ENCODE results near the gene HOXD12.

The HOXD12 gene

DNA sequence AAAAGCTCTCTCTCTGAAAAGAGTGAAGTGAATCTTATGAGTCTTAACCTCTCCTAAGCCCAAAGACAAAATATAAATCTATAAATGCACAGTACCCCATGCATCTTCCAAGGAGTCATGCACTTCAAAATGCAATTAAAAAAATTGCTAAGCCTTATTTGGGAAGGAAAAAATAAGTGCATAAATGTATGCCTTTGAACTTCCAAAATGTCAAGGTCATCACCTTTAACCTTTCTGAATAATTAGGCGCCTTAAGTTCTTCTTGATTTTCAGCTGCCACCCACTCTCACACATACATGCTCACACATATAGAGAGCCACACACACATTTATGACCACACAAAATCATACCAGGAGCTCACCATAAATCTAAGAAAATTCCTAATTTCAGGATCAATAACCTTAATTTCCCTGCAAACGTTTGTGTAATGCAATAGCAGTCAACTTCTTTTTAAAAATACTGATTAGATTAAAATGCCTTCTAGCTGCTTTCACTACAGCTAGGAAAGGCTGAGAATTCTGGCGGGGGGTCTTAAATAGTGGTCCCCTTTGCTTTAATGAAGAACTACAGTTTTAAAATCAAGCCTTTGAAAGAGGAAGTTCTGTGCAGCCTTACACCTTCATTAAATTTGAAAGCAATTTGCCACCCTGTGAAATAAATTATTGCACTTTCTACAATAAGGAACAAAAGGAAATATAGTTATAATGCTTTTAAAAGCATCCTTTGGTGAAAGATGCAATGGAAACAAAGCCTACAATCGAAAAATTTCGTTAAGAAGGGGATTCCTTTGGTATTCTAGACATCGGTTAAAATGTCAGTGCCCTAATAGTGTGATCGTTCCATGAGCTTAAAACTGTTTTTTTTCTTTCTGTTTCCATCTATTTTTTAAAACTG, 11.1 kb downstream of the HOXD12 start:
- Histone ChIP-seq H3K9me3 (ENCODE audit: insufficient read depth, low read length) (no peaks in the 10 kb centered on the region), H3K9ac (ENCODE audit: insufficient read length, low read depth) (no peak overlapping the region), H3K4me3 (ENCODE audit: insufficient read length, low read depth) (no peak overlapping the region), H3K27me3 (ENCODE audit: insufficient read depth, insufficient read length) (peaks cover 98% of the 10 kb centered on the region), H3K4me1 (ENCODE audit: insufficient read depth, insufficient read length) (peaks cover 8% of the 10 kb centered on the region), H3K36me3 (ENCODE audit: insufficient read depth, insufficient read length, low read length) (peaks cover 6% of the 10 kb centered on the region)
- DNase-seq (ENCODE audit: low read depth, low spot score): no peak
- TF ChIP-seq YY1 (IDR thresholded peaks at IDR 0.05; ENCODE audit: insufficient read depth, insufficient read length) (no peak), SUZ12 (IDR thresholded peaks at IDR 0.05; ENCODE audit: extremely low read depth, insufficient read depth, insufficient read length) (no peak), ZNF274 (IDR thresholded peaks at IDR 0.05; ENCODE audit: low read depth, low read length) (no peak)

- no peak overlapping the region for H3K4me3 ChIP-seq (ENCODE audit: insufficient read length, low read depth)
- H3K9me3 ChIP-seq (ENCODE audit: insufficient read depth, low read length): no peaks in the 10 kb centered on the region
- H3K9ac ChIP-seq (ENCODE audit: insufficient read length, low read depth): no peak overlapping the region
- peaks cover 5% of the 10 kb centered on the region for H3K4me1 ChIP-seq (ENCODE audit: insufficient read depth, insufficient read length)
- peaks cover 98% of the 10 kb centered on the region for H3K27me3 ChIP-seq (ENCODE audit: insufficient read depth, insufficient read length)
- TF ChIP-seq ZNF274 (IDR thresholded peaks at IDR 0.05; ENCODE audit: low read depth, low read length) (no peak), SUZ12 (IDR thresholded peaks at IDR 0.05; ENCODE audit: extremely low read depth, insufficient read depth, insufficient read length) (no peak), YY1 (IDR thresholded peaks at IDR 0.05; ENCODE audit: insufficient read depth, insufficient read length) (no peak)
- peaks cover 6% of the 10 kb centered on the region for H3K36me3 ChIP-seq (ENCODE audit: insufficient read depth, insufficient read length, low read length)
- no peak for DNase-seq (ENCODE audit: low read depth, low spot score)
Measured at GRCh38 chr2:176111309-176111663, 11.7 kb downstream of the HOXD12 start.

DNA sequence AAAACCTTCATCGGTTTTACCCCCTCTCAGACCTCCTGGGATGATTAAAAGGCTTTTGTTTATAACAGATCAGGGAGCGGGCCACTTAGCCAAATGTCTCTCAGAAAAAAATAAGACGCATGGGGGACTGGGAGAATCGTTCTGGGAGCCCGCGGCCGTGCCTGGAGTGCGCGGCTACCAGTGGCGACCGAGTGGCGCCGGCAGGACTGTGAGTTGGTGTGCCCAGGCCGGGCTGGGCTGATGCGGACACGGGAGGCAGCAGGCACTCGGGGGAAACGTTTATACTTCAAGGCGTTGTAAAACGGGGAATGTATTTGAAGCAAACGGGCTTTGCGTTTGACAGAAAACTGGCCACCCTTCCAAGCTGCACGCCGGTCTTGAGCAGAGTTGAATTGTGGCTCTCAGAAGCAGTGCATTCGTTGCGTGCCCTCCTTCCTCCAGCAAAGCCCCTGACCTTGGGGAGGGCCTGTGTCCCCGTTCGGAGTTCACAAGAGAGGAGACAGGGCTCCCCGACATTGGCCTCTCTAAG, 12.3 kb downstream of the HOXD12 start:
- Histone ChIP-seq H3K36me3 (ENCODE audit: insufficient read depth, insufficient read length, low read length) (peaks cover 7% of the 10 kb centered on the region), H3K9ac (ENCODE audit: insufficient read length, low read depth) (no peak overlapping the region), H3K27me3 (ENCODE audit: insufficient read depth, insufficient read length) (peaks cover 98% of the 10 kb centered on the region), H3K4me3 (ENCODE audit: insufficient read length, low read depth) (no peak overlapping the region), H3K4me1 (ENCODE audit: insufficient read depth, insufficient read length) (peaks cover 3% of the 10 kb centered on the region), H3K9me3 (ENCODE audit: insufficient read depth, low read length) (0 out of 2 replicates have a peak, but pooled peaks cover 4% of the 10 kb centered on the region)
- DNase-seq (ENCODE audit: low read depth, low spot score): no peak
- no peak for TF ChIP-seq YY1 (IDR thresholded peaks at IDR 0.05; ENCODE audit: insufficient read depth, insufficient read length)
- TF ChIP-seq SUZ12 (IDR thresholded peaks at IDR 0.05; ENCODE audit: extremely low read depth, insufficient read depth, insufficient read length): no peak
- TF ChIP-seq ZNF274 (IDR thresholded peaks at IDR 0.05; ENCODE audit: low read depth, low read length): no peak

DNA sequence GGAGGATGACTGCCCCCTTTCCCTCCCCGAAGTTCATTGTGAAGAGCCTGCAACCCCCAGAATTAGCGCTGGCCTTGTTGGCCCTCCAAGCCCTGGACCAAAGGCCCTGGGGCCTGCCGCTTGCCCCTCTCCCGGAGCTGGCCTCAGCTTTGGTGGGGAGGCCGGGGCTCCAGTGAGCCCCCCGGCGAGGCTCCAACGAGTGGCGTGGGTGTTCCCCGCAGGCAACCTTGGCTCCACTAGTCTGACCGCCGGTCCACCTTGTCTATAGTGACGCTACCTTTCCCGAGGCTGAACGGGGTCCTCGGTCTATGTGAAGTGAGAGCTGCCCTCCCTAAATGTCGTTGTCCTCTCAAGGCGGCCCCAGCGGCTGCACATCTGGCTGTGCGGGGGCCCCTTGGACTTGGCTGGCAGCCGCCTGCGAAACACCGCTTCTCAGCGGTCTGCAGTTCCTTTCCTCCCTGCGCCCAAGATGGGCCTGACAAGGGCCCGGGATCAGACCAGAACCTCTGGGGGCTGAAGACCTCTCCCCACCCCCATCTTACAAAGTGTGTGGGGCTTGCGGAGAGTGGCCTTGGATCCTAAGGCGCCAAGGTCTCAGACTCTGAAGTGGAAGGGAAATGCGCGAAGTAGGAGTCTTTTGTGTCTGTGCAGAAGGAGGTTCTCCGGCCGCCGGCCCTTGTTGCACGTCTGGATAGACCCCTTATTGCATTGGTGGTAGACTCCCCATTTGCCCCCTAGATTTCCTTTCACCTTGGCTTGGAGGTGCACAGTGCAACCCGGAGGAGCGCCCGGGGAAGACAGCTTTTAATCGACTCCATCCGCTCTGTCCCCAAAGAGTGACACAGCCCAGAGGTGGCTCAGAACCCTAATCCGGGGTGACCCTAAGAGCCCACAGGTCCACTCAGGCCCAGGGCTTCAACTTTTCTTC, 13.0 kb downstream of the HOXD12 start:
- TF ChIP-seq ZNF274 (IDR thresholded peaks at IDR 0.05; ENCODE audit: low read depth, low read length): no peak
- no peak for TF ChIP-seq SUZ12 (IDR thresholded peaks at IDR 0.05; ENCODE audit: extremely low read depth, insufficient read depth, insufficient read length)
- TF ChIP-seq YY1 (IDR thresholded peaks at IDR 0.05; ENCODE audit: insufficient read depth, insufficient read length): no peak
- no peak for DNase-seq (ENCODE audit: low read depth, low spot score)

DNA sequence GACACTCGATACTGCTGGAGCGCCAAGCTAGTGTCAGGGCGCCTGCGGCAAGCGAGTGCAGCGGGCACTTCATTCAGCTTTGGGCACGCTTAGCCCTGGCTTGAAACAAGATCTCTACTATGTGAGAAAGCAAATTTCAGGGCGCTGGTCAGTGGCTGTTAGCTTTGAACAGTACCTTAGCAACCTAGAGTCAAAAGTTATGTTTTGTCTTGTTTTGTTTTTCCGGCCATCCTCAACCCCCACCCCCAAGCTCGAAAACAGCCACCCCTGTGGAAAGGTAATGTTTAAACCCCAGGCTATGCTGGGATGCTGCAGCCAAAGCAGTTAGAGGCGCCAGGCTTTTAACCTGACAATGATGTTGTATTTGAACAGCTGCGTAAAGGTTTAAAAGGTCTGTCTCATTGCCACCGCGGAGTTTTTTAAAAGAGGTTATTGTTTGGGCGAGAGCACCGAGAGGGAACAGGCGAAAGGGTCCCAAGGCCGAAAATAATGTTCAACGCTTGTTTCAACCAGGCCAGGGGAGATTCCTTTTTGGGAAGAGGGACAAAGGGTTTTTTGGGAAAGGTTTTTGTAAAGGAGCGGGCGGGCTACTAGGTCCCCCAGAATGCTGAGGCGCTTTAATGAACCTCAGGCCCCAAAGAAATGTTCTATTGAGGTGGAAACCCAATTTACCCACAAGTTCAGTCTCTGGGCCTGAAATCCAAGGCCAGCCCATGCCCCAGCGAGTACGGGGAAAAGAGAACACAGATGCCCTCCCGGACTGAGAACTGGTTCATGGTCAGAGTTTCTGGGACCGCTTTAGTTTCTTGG, 14.7 kb downstream of the HOXD12 start:
- Histone ChIP-seq H3K4me1 (ENCODE audit: insufficient read depth, insufficient read length) (peaks cover 2% of the 10 kb centered on the region), H3K4me3 (ENCODE audit: insufficient read length, low read depth) (no peak overlapping the region), H3K9me3 (ENCODE audit: insufficient read depth, low read length) (peaks cover 10% of the 10 kb centered on the region; the same call in 1 of the 2 replicates), H3K27me3 (ENCODE audit: insufficient read depth, insufficient read length) (peaks cover 99% of the 10 kb centered on the region), H3K36me3 (ENCODE audit: insufficient read depth, insufficient read length, low read length) (peaks cover 15% of the 10 kb centered on the region), H3K9ac (ENCODE audit: insufficient read length, low read depth) (no peak overlapping the region)
- no peak for DNase-seq (ENCODE audit: low read depth, low spot score)
- TF ChIP-seq ZNF274 (IDR thresholded peaks at IDR 0.05; ENCODE audit: low read depth, low read length) (no peak), YY1 (IDR thresholded peaks at IDR 0.05; ENCODE audit: insufficient read depth, insufficient read length) (no peak), SUZ12 (IDR thresholded peaks at IDR 0.05; ENCODE audit: extremely low read depth, insufficient read depth, insufficient read length) (no peak)

More for the DNA sequence above, 13.0 kb downstream of the HOXD12 start:
- Histone ChIP-seq H3K4me1 (ENCODE audit: insufficient read depth, insufficient read length) (peaks cover 3% of the 10 kb centered on the region), H3K36me3 (ENCODE audit: insufficient read depth, insufficient read length, low read length) (peaks cover 13% of the 10 kb centered on the region), H3K4me3 (ENCODE audit: insufficient read length, low read depth) (no peak overlapping the region), H3K27me3 (ENCODE audit: insufficient read depth, insufficient read length) (peaks cover 99% of the 10 kb centered on the region), H3K9ac (ENCODE audit: insufficient read length, low read depth) (no peak overlapping the region), H3K9me3 (ENCODE audit: insufficient read depth, low read length) (peaks cover 10% of the 10 kb centered on the region; the same call in 1 of the 2 replicates)

GRCh38 chr2:176114930-176115625, 15.5 kb downstream of the HOXD12 start:
- Histone ChIP-seq H3K36me3 (ENCODE audit: insufficient read depth, insufficient read length, low read length) (peaks cover 15% of the 10 kb centered on the region), H3K27me3 (ENCODE audit: insufficient read depth, insufficient read length) (peaks cover 99% of the 10 kb centered on the region), H3K4me1 (ENCODE audit: insufficient read depth, insufficient read length) (peaks cover 2% of the 10 kb centered on the region), H3K4me3 (ENCODE audit: insufficient read length, low read depth) (no peak overlapping the region), H3K9me3 (ENCODE audit: insufficient read depth, low read length) (peaks cover 10% of the 10 kb centered on the region; the same call in 1 of the 2 replicates), H3K9ac (ENCODE audit: insufficient read length, low read depth) (no peak overlapping the region)
- DNase-seq (ENCODE audit: low read depth, low spot score): no peak
- TF ChIP-seq YY1 (IDR thresholded peaks at IDR 0.05; ENCODE audit: insufficient read depth, insufficient read length) (no peak), ZNF274 (IDR thresholded peaks at IDR 0.05; ENCODE audit: low read depth, low read length) (no peak), SUZ12 (IDR thresholded peaks at IDR 0.05; ENCODE audit: extremely low read depth, insufficient read depth, insufficient read length) (no peak)

Measured in NT2/D1 (cell line).